HL-60 (cell line): ENCODE results near the gene DEXI.

Experiments used
- CTCF ChIP-seq: IDR thresholded peaks from one replicate; pipeline ENCODE4 v1.5.1; 2011; ENCODE audit warnings: low read length, control low read depth, inconsistent platforms; ENCODE audit not compliant: insufficient read depth
- GABPA ChIP-seq: IDR thresholded peaks from 2 replicates; pipeline ENCODE4 v1.6.1; 2012; ENCODE audit warnings: low read depth
- POLR2AphosphoS5 ChIP-seq: IDR thresholded peaks from 2 replicates; pipeline ENCODE4 v1.6.1; 2012; ENCODE audit warnings: low read depth
- REST ChIP-seq: IDR thresholded peaks from 2 replicates; pipeline ENCODE4 v1.6.1; 2012; ENCODE audit warnings: low read depth; ENCODE audit not compliant: insufficient replicate concordance

DNA sequence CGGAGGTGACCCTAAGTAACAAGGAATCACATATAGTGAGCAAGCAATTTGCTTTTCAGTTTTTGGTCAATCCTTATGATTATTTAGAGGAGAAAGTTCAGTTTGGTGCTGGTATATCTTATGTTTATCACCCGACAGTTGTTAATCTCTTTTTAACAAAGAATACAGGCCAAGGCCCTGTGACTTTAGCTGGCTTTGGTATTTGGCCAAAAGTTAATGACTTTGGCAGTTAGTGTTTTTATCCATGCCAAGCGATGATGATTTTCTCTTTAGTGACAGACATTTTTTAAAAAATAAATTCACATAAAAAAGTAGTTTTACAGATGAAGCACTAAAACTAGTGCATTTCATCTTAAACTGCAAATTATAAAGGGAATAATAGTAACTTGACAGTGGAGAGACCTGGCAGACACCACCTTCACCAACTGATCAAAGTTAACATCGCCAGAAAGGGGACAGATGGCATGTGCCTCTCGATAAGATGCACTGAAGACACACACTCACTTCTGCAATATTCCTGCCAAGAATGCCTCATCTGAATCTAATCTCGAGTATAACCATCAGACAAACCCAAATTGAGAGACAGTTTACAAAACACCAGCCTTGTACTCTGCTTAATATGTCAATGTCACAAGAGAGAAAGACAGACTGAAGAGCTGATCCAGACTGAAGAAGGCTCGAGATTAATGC lies 6.9 kb downstream of the DEXI start:
- TF ChIP-seq CTCF (no peak), POLR2AphosphoS5 (no peak), REST (no peak), GABPA (no peak)
